IMR-90 (cell line): Measurements from ENCODE around the gene WDR62. TPM values are rescaled to one million over a fixed set of nuclear protein-coding genes. Genes with fewer than 3 reads are reported as not detected.

Experiments
- polyA plus RNA-seq, 3 experiments: library from polyadenylated mRNA; depleted of rRNA; stranded (reverse); fragments of >200 nt; gene quantifications; 2 replicates each; pipeline ENCODE4 v1.2.3, GENCODE V29; 2012; ENCODE audit warnings: low replicate concordance in 1 of 3
- total RNA-seq: library from RNA; depleted of rRNA; stranded (reverse); fragments of >200 nt; gene quantifications from 2 replicates; pipeline ENCODE4 v1.2.3, GENCODE V29; 2012
- TF ChIP-seq, protein P1 (sequence below): fragments of 150-350 bp; IDR thresholded peaks from 2 replicates; pipeline ENCODE4 v1.6.1; 2016; ENCODE audit warnings: low read depth, mild to moderate bottlenecking, low read length, moderate library complexity, borderline replicate concordance

The WDR62 gene
- total and polyA plus RNA-seq, 2 of the 4 experiments (the other 2 are of a cell fraction) = 4.5 to 7.0 TPM

- TF ChIP-seq, protein P1, sequence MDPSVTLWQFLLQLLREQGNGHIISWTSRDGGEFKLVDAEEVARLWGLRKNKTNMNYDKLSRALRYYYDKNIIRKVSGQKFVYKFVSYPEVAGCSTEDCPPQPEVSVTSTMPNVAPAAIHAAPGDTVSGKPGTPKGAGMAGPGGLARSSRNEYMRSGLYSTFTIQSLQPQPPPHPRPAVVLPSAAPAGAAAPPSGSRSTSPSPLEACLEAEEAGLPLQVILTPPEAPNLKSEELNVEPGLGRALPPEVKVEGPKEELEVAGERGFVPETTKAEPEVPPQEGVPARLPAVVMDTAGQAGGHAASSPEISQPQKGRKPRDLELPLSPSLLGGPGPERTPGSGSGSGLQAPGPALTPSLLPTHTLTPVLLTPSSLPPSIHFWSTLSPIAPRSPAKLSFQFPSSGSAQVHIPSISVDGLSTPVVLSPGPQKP = no peak
These were observed 85.0 kb downstream of the WDR62 start, which contains the start of gene CAPNS1 (continued) for GRCh38 chr19:36139473-36140303.
